ENCODE results near the gene UCKL1.

The UCKL1 gene

GRCh38 chr20:63968928-63969760 lies 12.9 kb upstream of the UCKL1 start:
- CTCF ChIA-PET = no interaction called here
- peak; percentile 41 for DNase-seq (ENCODE audit: extremely low spot score)
- TF ChIP-seq HDGF (IDR thresholded peaks at IDR 0.05; ENCODE audit: borderline replicate concordance) (no peak), TARDBP (IDR thresholded peaks at IDR 0.05) (no peak), NFRKB (IDR thresholded peaks at IDR 0.05) (no peak), LEF1 (IDR thresholded peaks at IDR 0.05; ENCODE audit: borderline replicate concordance) (no peak), ELF4 (IDR thresholded peaks at IDR 0.05) (no peak), FOXA1 (IDR thresholded peaks at IDR 0.05) (no peak), PKNOX1 (IDR thresholded peaks at IDR 0.05) (no peak), L3MBTL2 (conservative IDR thresholded peaks at IDR 0.05) (no peak), FOXM1 (IDR thresholded peaks at IDR 0.05; ENCODE audit: borderline replicate concordance) (no peak), CTBP1 (IDR thresholded peaks at IDR 0.05; ENCODE audit: borderline replicate concordance) (no peak), SUZ12 (IDR thresholded peaks at IDR 0.05) (no peak)
- POLR2A ChIA-PET = interaction anchor here (1.1 to 3.2 kb wide), 2 partner anchors 11 to 12 kb away, joined by 3 to 27 read pairs; partner anchors contain the start of gene UCKL1

- DNase-seq (ENCODE audit: extremely low spot score) = no peak
- CTCF ChIA-PET = interaction anchor here (0.8 kb wide), 1 partner anchor 11 kb away, joined by 3 read pairs; no protein-coding TSS in a partner anchor
- TF ChIP-seq SP1 (IDR thresholded peaks at IDR 0.05) = no peak
- POLR2A ChIA-PET = interaction anchor here (1.1 to 3.2 kb wide), 2 partner anchors 11 to 12 kb away, joined by 3 to 27 read pairs; partner anchors contain the start of gene UCKL1
Observed at GRCh38 chr20:63968136-63968927, 12.1 kb upstream of the UCKL1 start.

- POLR2A ChIA-PET = interaction anchor here (3.2 kb wide), 1 partner anchor 10 kb away, joined by 27 read pairs; the partner anchor contains the start of gene UCKL1
- TF ChIP-seq NFRKB (IDR thresholded peaks at IDR 0.05) = no peak
- no peak for TF ChIP-seq PKNOX1 (IDR thresholded peaks at IDR 0.05)
- TF ChIP-seq FOXK2 (IDR thresholded peaks at IDR 0.05) = no peak
- TF ChIP-seq BHLHE40 (IDR thresholded peaks at IDR 0.05; ENCODE audit: borderline replicate concordance) = no peak
- TF ChIP-seq ELF4 (IDR thresholded peaks at IDR 0.05) = no peak
- no peak for TF ChIP-seq TARDBP (IDR thresholded peaks at IDR 0.05)
- TF ChIP-seq FOXM1 (IDR thresholded peaks at IDR 0.05; ENCODE audit: borderline replicate concordance) = no peak
- no peak for TF ChIP-seq ZNF384 (IDR thresholded peaks at IDR 0.05)
- no peak for TF ChIP-seq LEF1 (IDR thresholded peaks at IDR 0.05; ENCODE audit: borderline replicate concordance)
- TF ChIP-seq FOXA1 (IDR thresholded peaks at IDR 0.05) = no peak
- CTCF ChIA-PET = interaction anchor here (0.8 kb wide), 1 partner anchor 10 kb away, joined by 3 read pairs; no protein-coding TSS in a partner anchor
- no peak for DNase-seq (ENCODE audit: extremely low spot score)
Observed at GRCh38 chr20:63967330-63968135, 11.3 kb upstream of the UCKL1 start.

- ChIA-PET CTCF (no interaction called here), POLR2A (interaction anchor here (3.2 kb wide), 1 partner anchor 10 kb away, joined by 27 read pairs; the partner anchor contains the start of gene UCKL1)
- no peak for DNase-seq (ENCODE audit: extremely low spot score)
- TF ChIP-seq ZNF384 (IDR thresholded peaks at IDR 0.05) (no peak), L3MBTL2 (conservative IDR thresholded peaks at IDR 0.05) (no peak), ARNT (IDR thresholded peaks at IDR 0.05) (no peak), BHLHE40 (IDR thresholded peaks at IDR 0.05; ENCODE audit: borderline replicate concordance) (no peak), ELF4 (IDR thresholded peaks at IDR 0.05) (no peak), CTBP1 (IDR thresholded peaks at IDR 0.05; ENCODE audit: borderline replicate concordance) (no peak), FOXM1 (IDR thresholded peaks at IDR 0.05; ENCODE audit: borderline replicate concordance) (no peak), PKNOX1 (IDR thresholded peaks at IDR 0.05) (no peak), TARDBP (IDR thresholded peaks at IDR 0.05) (no peak), SP1 (IDR thresholded peaks at IDR 0.05) (no peak), SUZ12 (IDR thresholded peaks at IDR 0.05) (no peak), LEF1 (IDR thresholded peaks at IDR 0.05; ENCODE audit: borderline replicate concordance) (no peak), HDGF (IDR thresholded peaks at IDR 0.05; ENCODE audit: borderline replicate concordance) (no peak), NFRKB (IDR thresholded peaks at IDR 0.05) (no peak), FOXK2 (IDR thresholded peaks at IDR 0.05) (no peak), FOXA1 (IDR thresholded peaks at IDR 0.05) (no peak)
Observed at GRCh38 chr20:63966944-63967322, 10.7 kb upstream of the UCKL1 start.
